Measurements from ENCODE around the gene CRIP1.

CRIP1 gene

DNA sequence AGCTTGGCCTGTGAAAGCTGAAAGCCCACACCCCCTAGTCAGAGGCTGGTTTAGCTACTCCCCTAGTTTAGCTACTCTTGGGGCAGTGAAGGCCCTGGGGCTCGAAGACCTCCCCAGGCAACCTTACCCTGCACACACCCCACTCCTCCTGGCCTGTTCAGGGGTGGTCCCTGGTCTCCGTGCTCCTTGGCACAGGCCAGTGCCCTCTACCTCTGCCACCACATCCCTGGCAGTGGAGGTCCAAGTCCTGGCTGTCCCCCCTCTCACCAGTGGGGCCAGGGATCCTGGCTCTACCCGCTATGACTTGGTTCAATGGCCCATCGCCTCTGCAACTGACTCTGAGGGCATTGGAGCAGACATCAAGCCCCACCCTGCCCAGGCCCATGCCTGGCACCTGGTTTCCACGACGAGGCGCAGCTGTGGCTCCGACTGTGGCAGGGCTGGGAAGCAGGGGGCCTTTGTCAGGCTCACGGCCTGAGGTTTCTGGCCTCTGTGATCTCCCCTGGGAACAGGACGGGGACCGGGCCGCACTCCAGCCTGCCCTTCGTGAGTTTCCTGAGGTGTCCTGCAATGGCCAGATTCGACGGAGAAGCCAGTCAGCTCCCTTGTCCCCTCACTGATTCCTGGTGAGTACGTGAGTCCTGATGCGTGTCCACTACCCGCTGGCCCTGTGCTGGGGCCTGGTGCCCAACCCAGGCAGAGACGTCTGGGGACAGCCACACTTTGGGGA is 45.4 kb downstream of the CRIP1 start:
- DNase-seq (ENCODE audit: low read depth, low spot score): no peak

GRCh38 chr14:105532735-105533141 is 46.1 kb downstream of the CRIP1 start:
- DNase-seq (ENCODE audit: low read depth, low spot score): no peak

GRCh38 chr14:105533391-105533790 is 46.7 kb downstream of the CRIP1 start:
- no peak for DNase-seq (ENCODE audit: low read depth, low spot score)

- DNase-seq (ENCODE audit: low read depth, low spot score): no peak
Observed at GRCh38 chr14:105533811-105534498, 47.3 kb downstream of the CRIP1 start.

- DNase-seq (ENCODE audit: low read depth, low spot score): no peak
Observed at GRCh38 chr14:105534586-105534985, 47.9 kb downstream of the CRIP1 start.

DNA sequence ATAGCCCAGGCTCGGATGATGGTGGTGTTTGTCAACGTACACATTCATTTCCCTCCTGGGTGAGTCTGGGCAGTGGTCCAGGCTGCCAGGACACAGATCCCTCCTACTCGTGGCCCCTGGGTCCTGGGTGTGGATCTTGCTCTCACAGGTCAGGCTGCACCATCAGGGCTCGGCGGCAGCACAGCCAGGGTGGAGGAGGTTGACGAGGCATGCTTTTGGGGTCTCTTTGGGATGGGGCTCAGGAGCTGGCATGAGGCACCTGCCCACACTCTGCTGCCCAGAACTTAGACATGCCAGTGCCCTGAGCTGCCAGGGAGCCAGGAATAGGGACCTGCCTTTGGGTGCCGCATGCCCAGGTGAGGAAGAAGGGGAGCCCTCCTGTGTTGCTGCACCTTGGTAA is 49.4 kb downstream of the CRIP1 start:
- no peak for DNase-seq (ENCODE audit: low read depth, low spot score)

DNA sequence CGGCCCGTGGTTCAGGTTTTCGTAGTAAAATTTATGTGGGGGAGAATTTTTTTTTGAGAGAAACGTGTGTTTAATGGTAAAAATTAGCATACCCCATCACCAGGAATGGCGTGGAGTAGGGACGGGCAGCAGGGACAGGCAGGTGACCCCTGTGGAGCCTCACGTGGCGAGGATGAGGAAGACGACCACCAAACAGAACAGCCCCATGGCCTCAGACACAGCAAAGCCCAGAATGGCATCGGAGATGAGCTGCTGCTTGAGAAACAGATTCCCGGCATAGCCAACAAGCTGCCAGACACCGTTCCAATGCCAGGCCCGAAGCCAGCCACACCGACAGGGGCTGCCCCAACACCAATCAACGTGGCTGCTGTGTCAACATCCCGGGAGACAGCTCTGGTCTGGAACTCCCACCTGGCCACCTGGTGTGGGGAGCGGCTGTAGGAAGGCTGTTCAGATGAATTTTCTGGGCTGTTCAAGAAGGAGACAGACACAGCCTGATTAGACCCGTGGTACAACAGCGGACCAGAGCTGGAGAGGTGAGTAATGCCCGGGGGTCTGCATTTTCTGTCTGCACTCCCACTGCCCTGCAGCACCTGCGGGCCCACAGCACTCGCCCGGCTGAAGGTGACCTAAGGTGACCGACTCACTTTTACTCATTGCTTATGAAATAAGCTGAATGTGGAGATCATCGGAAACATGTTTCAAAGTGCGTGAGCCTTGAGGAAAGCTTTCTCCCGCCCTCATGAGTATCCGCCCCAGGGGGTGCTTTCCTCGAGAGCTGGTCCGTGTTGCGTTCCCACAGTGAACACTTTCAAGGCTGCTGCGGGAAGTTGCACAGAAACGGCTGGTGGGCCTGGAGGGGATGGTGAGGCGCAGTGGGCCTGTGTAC is 50.2 kb downstream of the CRIP1 start:
- DNase-seq (ENCODE audit: low read depth, low spot score): no peak

DNA sequence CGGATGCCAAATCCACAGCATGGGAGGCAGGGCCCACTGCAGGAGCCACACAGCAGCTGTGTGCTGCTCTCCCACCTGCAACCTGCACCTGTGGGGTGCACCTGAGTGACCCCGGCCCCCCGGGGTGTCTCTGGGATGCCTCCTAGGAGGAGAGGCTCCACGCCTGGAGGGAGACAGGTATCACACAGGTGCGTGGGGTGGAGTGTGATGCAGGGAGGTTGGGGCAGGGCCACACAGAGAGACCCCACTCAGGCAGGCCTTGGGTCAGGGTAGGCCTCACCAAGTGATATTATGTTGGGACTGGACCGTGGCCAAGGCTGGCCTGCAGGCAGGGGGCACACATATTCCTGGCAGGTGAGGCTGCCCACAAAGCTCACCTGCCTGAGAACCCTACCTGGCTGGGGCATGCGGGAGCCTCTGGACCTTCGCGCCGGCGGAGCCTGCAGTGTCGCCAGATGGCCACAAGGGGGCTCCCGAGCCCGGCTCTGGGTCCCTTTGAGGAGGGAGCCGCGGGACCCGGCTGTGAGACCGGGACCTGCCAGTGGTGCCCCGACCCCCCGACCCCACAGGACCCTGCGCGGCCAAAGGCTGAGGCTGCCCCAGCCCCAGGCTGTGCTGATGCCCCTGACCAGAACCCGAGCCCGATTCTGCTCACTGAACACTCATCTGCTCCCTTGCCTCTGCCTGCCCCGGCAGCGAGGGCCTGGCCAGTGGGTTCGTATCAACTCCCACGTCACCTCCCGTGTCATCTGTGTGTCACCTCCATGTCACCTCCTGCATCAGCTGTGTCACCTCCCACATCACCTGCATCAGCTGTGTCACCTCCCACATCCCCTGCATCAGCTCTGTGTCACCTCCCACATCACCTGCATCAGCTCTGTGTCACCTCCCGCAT is 51.1 kb downstream of the CRIP1 start:
- peak; percentile 55 for DNase-seq (ENCODE audit: low read depth, low spot score)

Measured in activated CD4-positive, CD25-positive, alpha-beta regulatory T cell treated with anti-CD3 and anti-CD28 coated beads, Interleukin-2, amount 50 U/mL, for 16 hours (primary cell).